ENCODE results near the gene VPS18. TPM values are rescaled to one million over a fixed set of nuclear protein-coding genes. Genes with fewer than 3 reads are reported as not detected.

The VPS18 gene
- total RNA-seq, 1 donor from 2014 or later, result 27.2 TPM

GRCh38 chr15:40941528-40942336 is 47.5 kb downstream of the VPS18 start:
- peak; percentile 36 for TF ChIP-seq CTCF (conservative IDR thresholded peaks at IDR 0.05; ENCODE audit: low read depth, low read length)
- peak overlapping the region; percentile 57 for H3K4me3 ChIP-seq (ENCODE audit: low read depth, low read length)
- no peak for DNase-seq (ENCODE audit: low read depth)

GRCh38 chr15:40942337-40942854 is 48.1 kb downstream of the VPS18 start:
- no peak for TF ChIP-seq CTCF (conservative IDR thresholded peaks at IDR 0.05; ENCODE audit: low read depth, low read length)
- H3K4me3 ChIP-seq (ENCODE audit: low read depth, low read length), result peak overlapping the region; percentile 57
- DNase-seq (ENCODE audit: low read depth), result no peak

GRCh38 chr15:40942878-40943277 is 48.6 kb downstream of the VPS18 start:
- no peak for TF ChIP-seq CTCF (conservative IDR thresholded peaks at IDR 0.05; ENCODE audit: low read depth, low read length)
- H3K4me3 ChIP-seq (ENCODE audit: low read depth, low read length), result no peak overlapping the region
- no peak for DNase-seq (ENCODE audit: low read depth)

GRCh38 chr15:40943764-40944365 is 49.6 kb downstream of the VPS18 start:
- no peak overlapping the region for H3K4me3 ChIP-seq (ENCODE audit: low read depth, low read length)
- DNase-seq (ENCODE audit: low read depth), result no peak
- no peak for TF ChIP-seq CTCF (conservative IDR thresholded peaks at IDR 0.05; ENCODE audit: low read depth, low read length)

- no peak for DNase-seq (ENCODE audit: low read depth)
- no peak for TF ChIP-seq CTCF (conservative IDR thresholded peaks at IDR 0.05; ENCODE audit: low read depth, low read length)
Measured at GRCh38 chr15:40944510-40945296, 50.5 kb downstream of the VPS18 start.

GRCh38 chr15:40948706-40949473 is 54.6 kb downstream of the VPS18 start:
- DNase-seq (ENCODE audit: low read depth), result no peak
- no peak overlapping the region for H3K4me3 ChIP-seq (ENCODE audit: low read depth, low read length)
- no peak for TF ChIP-seq CTCF (conservative IDR thresholded peaks at IDR 0.05; ENCODE audit: low read depth, low read length)

More at GRCh38 chr15:40944510-40945296, 50.5 kb downstream of the VPS18 start:
- no peak overlapping the region for H3K4me3 ChIP-seq (ENCODE audit: low read depth, low read length)
